SKM-1 treated with dmso at 0.1 percent for 144 hours (cell line): ENCODE measurements around the gene DNAAF5.
"Not testable (repeated sequence)": the region's sequence is repeated elsewhere in the genome, so short reads cannot be mapped to it uniquely, and the experiment has no call there.

Source experiments
- DNase-seq: peaks from one replicate; lab custom pipeline; 2025; ENCODE audit not compliant: unreplicated experiment; lab: John Stamatoyannopoulos, UW

Gene DNAAF5

GRCh38 chr7:802500-803242 lies 76.2 kb downstream of the DNAAF5 start:
- no peak for DNase-seq

GRCh38 chr7:803243-803635 lies 76.7 kb downstream of the DNAAF5 start:
- no peak for DNase-seq

- not testable (repeated sequence) for DNase-seq
Observed at GRCh38 chr7:803796-804195, 77.3 kb downstream of the DNAAF5 start.

GRCh38 chr7:805261-805660 lies 78.8 kb downstream of the DNAAF5 start:
- DNase-seq: no peak

- no peak for DNase-seq
Observed at GRCh38 chr7:815284-816216, 89.1 kb downstream of the DNAAF5 start.

- DNase-seq: peak; percentile 56
Observed at GRCh38 chr7:816300-816750, 89.8 kb downstream of the DNAAF5 start.

- DNase-seq: no peak
Observed at GRCh38 chr7:816751-817671, 90.5 kb downstream of the DNAAF5 start.

- no peak for DNase-seq
Observed at GRCh38 chr7:818031-818699, 91.7 kb downstream of the DNAAF5 start.

- no peak for DNase-seq
Observed at GRCh38 chr7:820341-820740, 93.8 kb downstream of the DNAAF5 start.

GRCh38 chr7:821688-822087 lies 95.2 kb downstream of the DNAAF5 start:
- DNase-seq: no peak

- DNase-seq: no peak
Observed at GRCh38 chr7:822692-823276, 96.3 kb downstream of the DNAAF5 start.

GRCh38 chr7:823649-824048 lies 97.2 kb downstream of the DNAAF5 start:
- DNase-seq: no peak

GRCh38 chr7:824081-824480 lies 97.6 kb downstream of the DNAAF5 start:
- DNase-seq: no peak

- no peak for DNase-seq
Observed at GRCh38 chr7:824664-825063, 98.2 kb downstream of the DNAAF5 start.

- DNase-seq: no peak
Observed at GRCh38 chr7:825386-825785, 98.9 kb downstream of the DNAAF5 start.

- DNase-seq: no peak
Observed at GRCh38 chr7:826230-826917, 99.9 kb downstream of the DNAAF5 start.

GRCh38 chr7:828793-829561 lies 102.5 kb downstream of the DNAAF5 start:
- no peak for DNase-seq

- no peak for DNase-seq
Observed at GRCh38 chr7:830069-830468, 103.6 kb downstream of the DNAAF5 start.
